ENCODE data around the gene SLC5A7.

GRCh38 chr2:108034843-108035242, 48.5 kb downstream of the SLC5A7 start:
- TF ChIP-seq ZFP3 (CRISPR knock-in tag; IDR thresholded peaks at IDR 0.05) = no peak
- no peak for TF ChIP-seq BACH2 (CRISPR knock-in tag; IDR thresholded peaks at IDR 0.05; ENCODE audit: borderline replicate concordance)
- TF ChIP-seq TSHZ2 (CRISPR knock-in tag; IDR thresholded peaks at IDR 0.05) = no peak
- no peak for TF ChIP-seq SNAI2 (CRISPR knock-in tag; IDR thresholded peaks at IDR 0.05)
- TF ChIP-seq ZNF70 (CRISPR knock-in tag; IDR thresholded peaks at IDR 0.05) = no peak
- no peak for TF ChIP-seq CSRNP3 (CRISPR knock-in tag; IDR thresholded peaks at IDR 0.05)
- TF ChIP-seq PATZ1 (CRISPR knock-in tag; IDR thresholded peaks at IDR 0.05; ENCODE audit: borderline replicate concordance) = no peak
- TF ChIP-seq CREB5 (CRISPR knock-in tag; IDR thresholded peaks at IDR 0.05; ENCODE audit: low read depth) = no peak
- TF ChIP-seq ESRRG (CRISPR knock-in tag; IDR thresholded peaks at IDR 0.05) = no peak

Data from SK-N-SH treated with all-trans-retinoic acid at 6 μM for 48 hours (cell line).